ENCODE results near the gene TMEM191C.
"Not testable (repeated sequence)": the region's sequence is repeated elsewhere in the genome, so short reads cannot be mapped to it uniquely, and the experiment has no call there.

Gene TMEM191C

DNA sequence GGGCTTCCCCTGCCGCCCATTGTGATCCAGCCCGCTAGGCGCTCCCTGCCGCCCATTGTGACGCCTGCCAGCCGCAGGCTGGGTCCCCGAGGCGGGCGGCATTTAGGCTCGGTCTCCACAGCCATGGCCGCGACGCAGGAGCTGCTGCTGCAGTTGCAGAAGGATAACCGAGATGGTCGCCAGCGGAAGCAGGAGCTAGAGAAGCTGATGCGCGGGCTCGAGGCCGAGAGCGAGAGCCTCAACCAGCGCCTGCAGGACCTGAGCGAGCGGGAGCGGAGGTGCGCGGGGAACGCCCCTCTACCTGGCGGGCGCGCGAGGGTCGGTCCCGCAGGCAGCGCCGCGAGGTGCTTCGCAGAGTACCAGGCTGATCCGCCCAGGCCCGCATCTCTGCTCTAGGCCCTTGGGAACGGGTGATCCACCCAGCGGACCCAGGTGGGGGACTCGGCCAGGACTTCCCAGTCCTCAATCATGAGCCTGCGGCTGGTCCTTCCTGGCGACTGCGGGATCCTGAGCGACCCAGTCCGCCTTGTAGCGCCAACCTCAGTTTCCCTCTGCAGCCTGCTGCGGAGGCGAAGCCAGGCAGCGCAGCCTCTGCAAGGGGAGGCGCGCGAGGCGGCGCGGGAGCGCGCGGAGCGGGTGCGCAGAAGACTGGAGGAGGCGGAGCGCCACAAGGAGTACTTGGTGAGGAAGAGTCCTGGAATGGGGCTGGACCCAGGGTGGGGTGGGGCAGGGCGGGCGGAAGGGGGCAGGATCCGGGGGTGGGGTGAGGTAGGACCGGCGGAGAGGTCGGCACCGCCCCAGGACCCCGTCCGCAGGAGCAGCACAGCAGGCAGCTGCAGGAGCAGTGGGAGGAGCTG is at the start of gene TMEM191C:
Gene TMEM191C (plus strand): TSS at position 51 of the 857 bp plus-strand sequence. CDS start 73 bp downstream, at position 124.
- DNase-seq (ENCODE audit: low spot score), result not testable (repeated sequence)

- DNase-seq (ENCODE audit: low spot score), result not testable (repeated sequence)
Measured at GRCh38 chr22:21417853-21418252, 49.3 kb upstream of the TMEM191C start.

DNA sequence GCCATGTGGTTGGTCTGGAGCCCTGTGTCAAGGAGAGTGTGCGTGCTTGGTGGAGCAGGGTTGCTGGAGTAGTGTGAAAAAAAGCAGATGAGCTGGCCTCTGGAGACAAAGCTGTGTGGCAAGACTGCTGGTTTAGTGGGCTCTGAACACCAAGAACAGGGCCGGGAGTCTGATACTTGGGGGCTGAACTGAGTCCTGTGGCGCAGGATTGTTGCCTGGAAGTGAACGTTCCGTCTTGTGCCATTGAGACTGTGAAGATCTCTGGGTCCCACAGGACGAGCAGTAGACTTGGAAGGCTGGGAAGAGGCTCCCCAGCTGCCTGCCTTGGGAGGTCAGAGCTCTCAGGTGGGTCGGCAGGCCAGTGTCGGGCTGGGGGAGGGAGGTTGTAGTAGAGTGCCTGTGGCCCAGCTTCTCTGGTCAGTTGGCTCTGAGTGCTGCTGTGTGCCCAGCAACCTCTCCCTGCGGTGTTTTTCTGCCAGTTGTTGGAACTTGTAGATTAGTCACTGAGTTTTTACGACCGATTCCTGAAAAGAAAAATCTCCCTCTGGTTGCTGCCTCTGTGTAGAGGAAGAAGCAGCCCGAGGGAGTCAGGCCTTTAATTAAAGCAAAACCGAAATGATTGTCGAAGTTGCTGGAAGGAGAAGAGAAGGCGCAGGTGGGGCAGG is 48.1 kb upstream of the TMEM191C start:
- not testable (repeated sequence) for DNase-seq (ENCODE audit: low spot score)

GRCh38 chr22:21420180-21420763 is 46.9 kb upstream of the TMEM191C start:
- DNase-seq (ENCODE audit: low spot score), result not testable (repeated sequence)

- DNase-seq (ENCODE audit: low spot score), result not testable (repeated sequence)
Measured at GRCh38 chr22:21424084-21424709, 43.0 kb upstream of the TMEM191C start.

DNA sequence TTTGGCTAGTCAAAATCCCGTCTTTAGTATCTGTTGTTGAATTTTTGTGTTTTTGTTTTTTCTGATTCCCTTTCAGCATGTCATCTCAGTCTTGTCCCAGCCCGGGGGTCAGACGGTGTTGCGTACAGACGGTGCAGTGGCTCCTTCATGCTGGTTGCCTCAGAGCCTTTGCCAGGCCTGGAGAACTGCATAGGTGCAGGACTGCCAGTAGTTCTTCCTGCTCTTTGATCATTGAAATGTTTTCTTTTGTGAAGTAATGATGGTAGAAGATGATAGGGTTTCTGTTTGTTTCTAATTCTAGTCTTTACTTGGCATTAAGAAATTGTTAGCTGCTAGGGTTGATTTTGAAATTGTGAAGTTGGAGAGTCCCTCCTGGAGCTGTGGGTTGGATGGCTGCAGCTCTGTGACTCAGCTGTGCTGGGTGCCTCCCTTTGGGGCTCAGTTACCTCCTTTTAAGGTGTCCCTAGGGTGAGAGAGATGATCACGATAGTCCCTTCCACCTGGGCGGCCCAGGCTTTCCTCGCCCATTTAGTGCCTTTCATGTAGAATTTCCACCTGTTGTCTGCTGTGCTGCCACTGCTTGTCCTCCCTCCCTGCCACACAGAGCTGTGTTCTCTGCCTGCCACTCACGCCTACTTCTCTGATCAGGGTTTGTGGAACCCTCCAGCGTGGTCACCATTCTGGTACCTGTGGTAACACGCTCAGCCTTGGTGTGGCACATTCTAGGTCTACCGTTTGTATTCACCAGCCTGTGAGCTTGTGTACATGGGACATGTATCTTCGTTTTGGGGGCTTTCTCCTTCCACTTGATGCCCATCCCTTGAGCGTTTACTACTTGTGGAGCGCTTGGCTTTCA is 32.6 kb upstream of the TMEM191C start:
- DNase-seq (ENCODE audit: low spot score), result not testable (repeated sequence)

DNA sequence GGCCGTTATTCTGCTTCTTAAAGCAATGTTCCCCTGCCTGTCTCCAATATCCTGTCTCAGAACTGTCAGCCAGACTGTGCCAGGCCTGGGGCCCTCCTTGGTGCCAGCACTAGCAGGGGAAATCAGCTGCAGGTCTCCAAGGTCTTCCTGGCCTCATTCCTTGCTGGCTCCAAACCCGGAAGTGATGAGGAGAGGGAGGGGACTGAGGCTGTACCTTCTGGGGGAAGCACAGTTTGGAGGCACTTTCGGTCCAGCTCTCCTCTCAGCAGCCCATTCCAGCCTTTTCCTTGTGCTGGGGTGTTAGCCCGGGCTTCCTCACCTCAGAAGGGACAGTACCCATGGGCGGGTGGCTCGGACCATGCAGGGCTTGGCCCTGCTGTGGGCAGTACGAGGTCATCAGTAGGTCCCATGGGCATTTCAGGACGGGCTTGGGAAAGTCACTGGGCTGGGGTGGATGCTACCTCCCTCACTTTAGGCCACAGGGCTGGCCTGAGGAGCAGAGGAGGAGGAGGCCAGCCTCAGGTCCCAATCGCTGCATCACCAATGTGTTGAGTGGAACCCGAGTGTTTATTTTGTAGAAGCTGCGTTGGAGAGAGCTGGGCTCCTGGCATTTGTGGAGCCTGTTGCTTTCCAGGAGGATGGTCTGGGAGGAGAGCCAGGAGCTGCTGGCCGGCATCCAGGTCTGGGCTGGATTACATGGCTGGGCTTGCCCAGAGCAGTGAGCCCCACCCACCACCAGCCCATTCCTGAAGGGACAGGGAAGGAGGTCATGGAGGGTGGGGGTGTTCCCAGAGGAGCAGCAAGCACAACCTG is 31.0 kb upstream of the TMEM191C start:
- DNase-seq (ENCODE audit: low spot score), result not testable (repeated sequence)

GRCh38 chr22:21438013-21438412 is 29.2 kb upstream of the TMEM191C start:
- not testable (repeated sequence) for DNase-seq (ENCODE audit: low spot score)

GRCh38 chr22:21440018-21440636 is 27.1 kb upstream of the TMEM191C start:
- not testable (repeated sequence) for DNase-seq (ENCODE audit: low spot score)

DNA sequence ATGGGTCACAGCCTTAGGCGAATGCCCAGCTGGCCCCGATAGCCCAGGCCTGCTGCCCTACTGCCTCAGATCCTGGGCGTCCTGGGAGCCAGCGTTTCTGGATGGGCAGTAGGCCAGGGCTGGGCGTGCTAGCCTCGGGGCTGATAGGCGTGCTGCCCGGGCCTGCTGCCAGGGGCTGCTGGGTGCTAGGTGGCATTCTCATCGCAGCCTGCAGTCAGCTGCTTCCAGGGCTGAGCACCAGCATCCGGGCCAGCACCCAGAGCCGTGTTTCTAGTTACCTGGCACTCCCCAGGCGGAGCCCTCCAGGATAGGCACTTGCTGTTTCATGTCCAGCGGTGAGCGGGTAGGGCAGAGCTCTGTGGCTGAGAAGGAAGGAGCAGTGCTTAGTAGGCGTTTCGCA is 26.5 kb upstream of the TMEM191C start:
- not testable (repeated sequence) for DNase-seq (ENCODE audit: low spot score)

DNA sequence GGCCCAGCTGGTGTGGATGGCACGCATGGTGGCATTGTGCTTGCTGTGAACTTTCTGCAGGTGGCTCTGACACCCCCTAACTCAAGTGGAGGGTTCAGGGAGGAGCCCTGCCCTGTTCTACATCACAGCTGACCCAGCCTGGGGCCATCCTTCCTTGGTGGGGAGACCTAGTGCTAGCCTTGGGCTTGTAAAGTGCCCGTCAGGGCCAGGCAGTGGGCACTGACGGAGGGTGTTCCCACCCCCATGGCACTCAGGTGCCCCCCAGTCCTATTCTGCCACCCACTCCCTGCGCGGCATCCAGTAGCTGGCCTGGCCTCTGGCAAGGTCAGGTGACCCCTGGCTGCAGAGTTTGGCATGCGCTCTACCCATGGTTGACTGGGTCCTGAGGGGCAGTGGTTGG is 26.0 kb upstream of the TMEM191C start:
- not testable (repeated sequence) for DNase-seq (ENCODE audit: low spot score)

- not testable (repeated sequence) for DNase-seq (ENCODE audit: low spot score)
Measured at GRCh38 chr22:21442123-21442522, 25.1 kb upstream of the TMEM191C start.

GRCh38 chr22:21442646-21443045 is 24.5 kb upstream of the TMEM191C start:
- DNase-seq (ENCODE audit: low spot score), result not testable (repeated sequence)

DNA sequence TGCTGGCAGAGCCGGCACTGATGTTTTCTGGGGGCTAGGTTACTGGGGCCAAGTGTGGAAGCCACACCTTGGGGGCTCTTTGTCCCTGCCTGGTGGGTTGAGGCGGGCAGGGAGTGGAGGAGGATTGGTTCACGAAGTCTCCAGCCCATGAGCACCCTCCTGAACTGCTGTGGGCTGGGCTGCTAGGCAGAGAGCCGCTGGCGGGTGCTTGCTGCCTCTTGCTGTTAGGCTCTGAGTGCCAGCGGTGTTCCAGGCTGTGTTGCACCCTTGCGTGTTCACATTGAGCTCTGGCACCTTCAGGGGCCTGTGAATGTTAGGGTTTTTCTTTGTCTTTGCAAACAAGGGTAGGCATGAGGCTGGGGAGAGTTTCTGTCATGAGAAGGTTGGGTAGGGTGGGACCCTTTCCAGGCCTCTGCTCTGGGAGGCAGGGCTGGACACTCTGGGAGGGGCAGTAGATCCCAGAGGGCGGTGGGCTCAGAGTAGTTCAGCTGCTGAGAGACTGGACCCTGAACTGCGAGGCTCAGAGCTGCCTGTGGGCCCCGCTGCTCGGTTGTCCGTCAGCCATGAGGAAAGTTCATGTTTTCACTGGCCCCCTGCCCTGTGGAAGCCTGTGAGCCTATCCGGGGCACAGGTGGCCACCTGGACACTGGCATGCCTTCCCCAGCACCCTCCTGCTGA is 24.0 kb upstream of the TMEM191C start:
- no peak for DNase-seq (ENCODE audit: low spot score)

DNA sequence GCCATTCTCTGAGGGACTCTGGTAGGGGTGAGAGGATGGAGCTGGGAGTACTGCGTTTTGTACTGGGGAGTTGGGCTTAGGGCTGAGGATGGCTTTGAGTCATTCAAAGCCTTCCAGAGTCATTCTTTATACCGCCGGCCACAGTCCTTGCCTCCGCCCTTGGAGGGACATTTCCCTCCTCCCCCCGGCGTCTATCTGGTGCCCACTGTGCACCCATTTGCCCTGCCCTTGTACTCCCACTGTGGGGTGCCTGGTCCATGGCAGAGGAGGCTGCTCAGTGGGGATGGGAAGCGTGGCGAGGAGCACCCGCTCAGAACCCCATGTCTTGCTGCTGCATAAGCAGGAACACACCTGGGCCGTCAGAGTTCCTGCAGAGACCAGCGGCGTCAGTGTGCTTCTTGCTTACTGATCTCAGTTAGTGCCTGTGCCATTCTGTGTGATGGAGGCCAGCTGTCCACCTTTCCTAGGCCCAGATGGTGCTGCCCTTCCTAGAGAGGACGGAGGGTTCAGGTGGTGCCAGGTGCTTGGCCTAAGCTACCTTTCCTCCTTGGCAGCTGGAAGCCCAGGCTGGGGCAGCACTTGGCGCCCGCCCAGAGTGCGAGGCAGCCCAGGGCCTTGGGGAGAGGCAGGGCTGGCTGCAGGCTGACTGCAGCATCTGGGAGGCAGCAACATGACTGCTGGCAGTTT is 23.3 kb upstream of the TMEM191C start:
- DNase-seq (ENCODE audit: low spot score), result no peak

GRCh38 chr22:21444701-21445436 is 22.3 kb upstream of the TMEM191C start:
- no peak for DNase-seq (ENCODE audit: low spot score)

DNA sequence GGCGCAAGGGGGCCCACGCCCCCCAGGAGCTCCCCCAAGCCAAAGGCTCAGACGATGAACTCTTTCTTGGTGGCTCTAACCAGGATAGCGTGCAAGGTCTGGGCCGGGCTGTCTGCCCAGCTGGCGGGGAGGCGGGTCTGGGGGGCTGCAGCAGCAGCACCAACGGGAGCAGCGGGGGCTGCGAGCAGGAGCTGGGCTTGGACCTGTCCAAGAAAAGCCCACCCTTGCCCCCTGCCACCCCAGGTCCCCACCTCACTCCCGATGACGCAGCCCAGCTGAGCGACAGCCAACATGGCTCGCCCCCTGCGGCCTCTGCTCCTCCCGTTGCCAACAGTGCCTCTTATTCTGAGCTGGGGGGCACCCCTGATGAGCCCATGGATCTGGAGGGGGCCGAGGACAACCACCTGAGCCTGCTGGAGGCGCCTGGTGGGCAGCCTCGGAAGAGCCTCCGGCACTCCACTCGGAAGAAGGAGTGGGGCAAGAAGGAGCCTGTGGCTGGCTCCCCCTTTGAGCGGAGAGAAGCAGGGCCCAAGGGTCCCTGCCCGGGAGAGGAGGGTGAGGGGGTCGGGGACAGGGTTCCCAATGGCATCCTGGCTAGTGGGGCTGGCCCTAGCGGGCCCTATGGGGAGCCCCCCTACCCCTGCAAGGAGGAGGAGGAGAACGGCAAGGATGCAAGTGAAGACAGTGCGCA is 21.6 kb upstream of the TMEM191C start:
- DNase-seq (ENCODE audit: low spot score), result no peak

All from Ammon's horn (tissue), 1 donor.